Spinal cord (tissue), 10 donors: ENCODE measurements around the gene KRTAP1-3. TPM values are rescaled to one million over a fixed set of nuclear protein-coding genes. Genes with fewer than 3 reads are reported as not detected.
"Not testable (repeated sequence)": the region's sequence is repeated elsewhere in the genome, so short reads cannot be mapped to it uniquely, and the experiment has no call there.

Experiments
- DNase-seq, 6 donors: peaks; one replicate each; pipeline versions ENCODE4 v3.0.0 to v3.0.0-alpha.2; 2013 to 2015; ENCODE audit warnings: low spot score in 6 of 6, low read depth in 4 of 6
- H3K27ac ChIP-seq: one replicate; pipeline ENCODE4 v1.5.1; 2013; ENCODE audit warnings: low read depth, low read length, control low read depth
- H3K27me3 ChIP-seq: one replicate; pipeline ENCODE4 v1.6.1; 2013; ENCODE audit warnings: low read length; ENCODE audit not compliant: control insufficient read depth, insufficient read depth
- H3K36me3 ChIP-seq: one replicate; pipeline ENCODE4 v1.6.1; 2013; ENCODE audit warnings: low read length; ENCODE audit not compliant: control insufficient read depth, insufficient read depth
- H3K4me1 ChIP-seq: one replicate; pipeline ENCODE4 v1.6.1; 2013; ENCODE audit warnings: low read length; ENCODE audit not compliant: control insufficient read depth, insufficient read depth
- H3K4me3 ChIP-seq: one replicate; pipeline ENCODE4 v1.5.1; 2013; ENCODE audit warnings: low read depth, low read length, control low read depth
- H3K9me3 ChIP-seq: one replicate; pipeline ENCODE4 v1.6.1; 2013; ENCODE audit warnings: low read length; ENCODE audit not compliant: control insufficient read depth, insufficient read depth
- WGBS: methylation state at CpG from one replicate; pipeline ENCODE4 v1.1.5; 2013; ENCODE audit warnings: missing lambda C conversion rate; ENCODE audit not compliant: insufficient coverage; 5-methylcytosine and 5-hydroxymethylcytosine counted together
- polyA plus RNA-seq, 2 donors: library from polyadenylated mRNA; unstranded; fragments of 120-200 nt; gene quantifications; one replicate each; pipeline ENCODE4 v1.2.1, GENCODE V29; 2013; ENCODE audit not compliant: insufficient read length in 2 of 2
- total RNA-seq, 2 donors: library from RNA; depleted of rRNA in 1 of 2; stranded (reverse); fragments of 120-200 nt in 1 of 2; fragments of >200 nt in 1 of 2; gene quantifications; one replicate each; pipeline versions ENCODE4 v1.2.3 to v1.2.4, GENCODE V29; 2013 to 2014
- donor health status: healthy.

Gene KRTAP1-3
- total and polyA plus RNA-seq, 4 donors, result not detected

GRCh38 chr17:41065829-41066624, 31.4 kb upstream of the KRTAP1-3 start, which contains the start of gene KRTAP2-4:
KRTAP2-4 (minus strand) TSS chr17:41065879; CDS start chr17:41065845, 34 bp downstream.
- H3K4me3 ChIP-seq, result no peak within 1 kb of the TSS
- H3K27ac ChIP-seq, result no peak within 1 kb of the TSS
- DNase-seq, result no peak
- H3K4me1 ChIP-seq, result no peaks in the 10 kb centered on the region
- no peaks in the 10 kb centered on the region for H3K27me3 ChIP-seq
- no peaks in the 10 kb centered on the region for H3K36me3 ChIP-seq
- no peaks in the 10 kb centered on the region for H3K9me3 ChIP-seq
- 83% methylated on average over 1 of the region's 6 CpGs for WGBS

- H3K27ac ChIP-seq, DNase-seq, H3K9me3 ChIP-seq, H3K27me3 ChIP-seq, H3K4me3 ChIP-seq, H3K4me1 ChIP-seq, H3K36me3 ChIP-seq: not testable (repeated sequence)
- 94% methylated on average over 2 of the region's 16 CpGs for WGBS
Observed at GRCh38 chr17:41065016-41065689, 30.5 kb upstream of the KRTAP1-3 start.

- no peaks in the 10 kb centered on the region for H3K36me3 ChIP-seq
- no peaks in the 10 kb centered on the region for H3K4me1 ChIP-seq
- no peak overlapping the region for H3K4me3 ChIP-seq
- no CpG with 5 or more reads among the region's 1 CpG for WGBS
- H3K27me3 ChIP-seq, result no peaks in the 10 kb centered on the region
- no peaks in the 10 kb centered on the region for H3K9me3 ChIP-seq
- DNase-seq, result no peak
- no peak overlapping the region for H3K27ac ChIP-seq
Observed at GRCh38 chr17:41064301-41064700, 29.6 kb upstream of the KRTAP1-3 start.

GRCh38 chr17:41063449-41063848, 28.8 kb upstream of the KRTAP1-3 start:
- no CpG with 5 or more reads among the region's 4 CpGs for WGBS
- Histone ChIP-seq H3K27ac (no peak overlapping the region), H3K36me3 (no peaks in the 10 kb centered on the region), H3K4me1 (no peaks in the 10 kb centered on the region), H3K9me3 (no peaks in the 10 kb centered on the region), H3K27me3 (no peaks in the 10 kb centered on the region), H3K4me3 (no peak overlapping the region)
- DNase-seq, result no peak

GRCh38 chr17:41061964-41062363, 27.3 kb upstream of the KRTAP1-3 start:
- no peaks in the 10 kb centered on the region for H3K27me3 ChIP-seq
- WGBS, result 60% methylated on average over 1 of the region's 1 CpG
- no peak for DNase-seq
- no peaks in the 10 kb centered on the region for H3K4me1 ChIP-seq
- H3K27ac ChIP-seq, result no peak overlapping the region
- H3K4me3 ChIP-seq, result no peak overlapping the region
- H3K9me3 ChIP-seq, result no peaks in the 10 kb centered on the region
- no peaks in the 10 kb centered on the region for H3K36me3 ChIP-seq

- no peak for DNase-seq
- Histone ChIP-seq H3K27ac (no peak within 1 kb of the TSS), H3K9me3 (no peaks in the 10 kb centered on the region), H3K4me3 (no peak within 1 kb of the TSS), H3K27me3 (no peaks in the 10 kb centered on the region), H3K4me1 (no peaks in the 10 kb centered on the region), H3K36me3 (no peaks in the 10 kb centered on the region)
- 80% methylated on average over 4 of the region's 6 CpGs for WGBS
Observed at GRCh38 chr17:41060052-41060604, 25.5 kb upstream of the KRTAP1-3 start, which contains the start of gene KRTAP2-3. KRTAP2-3 (minus strand) TSS chr17:41060114; CDS start chr17:41060050, 64 bp downstream.

- not testable (repeated sequence) for H3K36me3 ChIP-seq, H3K27ac ChIP-seq, H3K4me1 ChIP-seq, H3K4me3 ChIP-seq, H3K9me3 ChIP-seq, DNase-seq, H3K27me3 ChIP-seq
- WGBS, result 42% methylated on average over 6 of the region's 31 CpGs
Observed at GRCh38 chr17:41059276-41060051, 24.8 kb upstream of the KRTAP1-3 start.

- no peaks in the 10 kb centered on the region for H3K27me3 ChIP-seq
- DNase-seq, result no peak
- H3K27ac ChIP-seq, result no peak overlapping the region
- H3K36me3 ChIP-seq, result no peaks in the 10 kb centered on the region
- no peaks in the 10 kb centered on the region for H3K4me1 ChIP-seq
- H3K9me3 ChIP-seq, result no peaks in the 10 kb centered on the region
- WGBS, result no CpG with 5 or more reads among the region's 5 CpGs
- no peak overlapping the region for H3K4me3 ChIP-seq
Observed at GRCh38 chr17:41058741-41059140, 24.1 kb upstream of the KRTAP1-3 start.

GRCh38 chr17:41057547-41057946, 22.9 kb upstream of the KRTAP1-3 start:
- H3K27ac ChIP-seq, result no peak overlapping the region
- DNase-seq, result no peak
- H3K36me3 ChIP-seq, result no peaks in the 10 kb centered on the region
- no peaks in the 10 kb centered on the region for H3K27me3 ChIP-seq
- WGBS, result no CpG with 5 or more reads among the region's 1 CpG
- no peaks in the 10 kb centered on the region for H3K4me1 ChIP-seq
- H3K9me3 ChIP-seq, result no peaks in the 10 kb centered on the region
- H3K4me3 ChIP-seq, result no peak overlapping the region
